CD4-positive, alpha-beta T cell (primary cell): ENCODE data around the gene USP17L28. TPM values are rescaled to one million over a fixed set of nuclear protein-coding genes. Genes with fewer than 3 reads are reported as not detected.
"Not testable (repeated sequence)": the region's sequence is repeated elsewhere in the genome, so short reads cannot be mapped to it uniquely, and the experiment has no call there.

Experiments used
- ATAC-seq: fragments of 200-7000 bp; cut with Tn5 transposase; one replicate; pipeline ENCODE4 v1.10.0; 2022; ENCODE audit warnings: mild to moderate bottlenecking; ENCODE audit not compliant: poor library complexity
- CTCF ChIA-PET: fragments of 350-600 bp; sonication (Branson Sonifier 250); formaldehyde crosslinking; loops from one replicate; lab custom pipeline; 2021; ENCODE audit warnings: antibody characterized with exemption, inconsistent platforms; lab: Charles Lee
- POLR2A ChIA-PET: fragments of 350-600 bp; sonication (Branson Sonifier 250); formaldehyde crosslinking; loops from one replicate; lab custom pipeline; 2021; ENCODE audit warnings: antibody characterized with exemption, inconsistent platforms; lab: Charles Lee
- DNase-seq, 14 experiments: peaks; one replicate each; pipeline ENCODE4 v3.0.0-alpha.2; 2013 to 2020; ENCODE audit warnings: mixed read lengths in 2 of 14
- H3K27ac ChIP-seq, 2 donors: one replicate each; pipeline versions ENCODE4 v1.5.1 to v1.7.0; 2013; ENCODE audit warnings: low read length in 2 of 2, low read depth in 1 of 2, mild to moderate bottlenecking in 1 of 2
- H3K27me3 ChIP-seq, 2 experiments: 1 replicate in 1 of 2; 2 replicates in 1 of 2; pipeline versions ENCODE4 v1.6.1 to v1.7.0; 2013; ENCODE audit warnings: low read length in 2 of 2, control low read depth in 1 of 2, mild to moderate bottlenecking in 1 of 2, moderate library complexity in 1 of 2; ENCODE audit not compliant: insufficient read depth in 2 of 2, control insufficient read depth in 1 of 2
- H3K36me3 ChIP-seq: one replicate; pipeline ENCODE4 v1.6.1; 2013; ENCODE audit warnings: low read length, control low read depth; ENCODE audit not compliant: insufficient read depth
- H3K4me1 ChIP-seq: one replicate; pipeline ENCODE4 v1.6.1; 2013; ENCODE audit warnings: low read length, control low read depth; ENCODE audit not compliant: insufficient read depth
- H3K4me3 ChIP-seq: one replicate; pipeline ENCODE4 v1.5.1; 2013; ENCODE audit warnings: mild to moderate bottlenecking, low read length, moderate library complexity
- H3K9me3 ChIP-seq, 2 experiments: 1 replicate in 1 of 2; 2 replicates in 1 of 2; pipeline versions ENCODE4 v1.6.1 to v1.7.0; 2013; ENCODE audit warnings: low read length in 2 of 2, mild to moderate bottlenecking in 2 of 2, control low read depth in 1 of 2, moderate library complexity in 1 of 2; ENCODE audit not compliant: control insufficient read depth in 1 of 2, insufficient read depth in 1 of 2
- H3K27ac Mint-ChIP-seq: one replicate; pipeline ENCODE4 v1.8.0; 2020; ENCODE audit warnings: mixed read lengths
- H3K27me3 Mint-ChIP-seq: one replicate; pipeline ENCODE4 v1.8.0; 2021; ENCODE audit warnings: mixed read lengths
- H3K36me3 Mint-ChIP-seq: one replicate; pipeline ENCODE4 v1.8.0; 2021; ENCODE audit warnings: low read depth, mixed read lengths
- H3K4me1 Mint-ChIP-seq: one replicate; pipeline ENCODE4 v1.8.0; 2021; ENCODE audit warnings: low read depth, mixed read lengths
- H3K4me3 Mint-ChIP-seq: one replicate; pipeline ENCODE4 v1.8.0; 2020; ENCODE audit warnings: mild to moderate bottlenecking, mixed read lengths
- H3K9me3 Mint-ChIP-seq: one replicate; pipeline ENCODE4 v1.8.0; 2020; ENCODE audit warnings: mixed read lengths
- CTCF ChIP-seq: fragments of 200-600 bp; IDR thresholded peaks from one replicate; pipeline ENCODE4 v1.8.0; 2022; ENCODE audit warnings: antibody characterized with exemption, mild to moderate bottlenecking
- intact Hi-C, 2 experiments: fragments of 100-400 bp; cut with DNase I in 1 of 2; cut with micrococcal nuclease in 1 of 2; formaldehyde crosslinking; loops; one replicate each; pipeline versions ENCODE4 v1.15.1 to v1.9.0; 2023 to 2025; cut with DNase I, micrococcal nuclease
- total RNA-seq, 174 experiments: library from RNA in 2 of 174; stranded (reverse) in 2 of 174; gene quantifications; one replicate each; pipeline ENCODE4 v1.2.3 and lab custom pipeline; 2021 to 2026

Gene USP17L28
- total RNA-seq, 2 experiments from 2014 or later = not detected

- H3K4me1 Mint-ChIP-seq, H3K27ac ChIP-seq, H3K36me3 Mint-ChIP-seq, H3K4me3 Mint-ChIP-seq, H3K36me3 ChIP-seq, H3K9me3 ChIP-seq, H3K27ac Mint-ChIP-seq, POLR2A ChIA-PET, intact Hi-C loops, CTCF ChIA-PET, H3K27me3 Mint-ChIP-seq, H3K4me3 ChIP-seq, H3K4me1 ChIP-seq, ATAC-seq, H3K9me3 Mint-ChIP-seq, H3K27me3 ChIP-seq: not testable (repeated sequence)
- DNase-seq = peak in 1 of 14 experiments; percentile 0
These were observed 2.2 kb downstream of the USP17L28 start for GRCh38 chr4:9350866-9351265.

- ATAC-seq, DNase-seq, POLR2A ChIA-PET, H3K27me3 Mint-ChIP-seq, H3K27ac Mint-ChIP-seq, H3K36me3 ChIP-seq, H3K4me1 ChIP-seq, H3K9me3 Mint-ChIP-seq, H3K4me3 ChIP-seq, H3K27me3 ChIP-seq, H3K4me3 Mint-ChIP-seq, H3K4me1 Mint-ChIP-seq, intact Hi-C loops, H3K36me3 Mint-ChIP-seq, H3K9me3 ChIP-seq, CTCF ChIA-PET, H3K27ac ChIP-seq: not testable (repeated sequence)
These were observed 4.6 kb downstream of the USP17L28 start, which contains the start of gene USP17L29 for GRCh38 chr4:9353338-9353737. TSS of gene USP17L29 (plus strand) at chr4:9353638. CDS start at chr4:9353638, 0 bp downstream.

- DNase-seq, H3K4me1 ChIP-seq, H3K9me3 Mint-ChIP-seq, H3K4me3 Mint-ChIP-seq, H3K27me3 ChIP-seq, intact Hi-C loops, H3K27ac ChIP-seq, CTCF ChIA-PET, H3K36me3 Mint-ChIP-seq, ATAC-seq, H3K27ac Mint-ChIP-seq, H3K4me3 ChIP-seq, H3K9me3 ChIP-seq, H3K4me1 Mint-ChIP-seq, H3K27me3 Mint-ChIP-seq, H3K36me3 ChIP-seq, POLR2A ChIA-PET: not testable (repeated sequence)
These were observed 14.1 kb downstream of the USP17L28 start, which contains the start of gene USP17L30 for GRCh38 chr4:9362829-9363228. TSS of gene USP17L30 (plus strand) at chr4:9363129. CDS start at chr4:9363129, 0 bp downstream.

- POLR2A ChIA-PET, H3K36me3 Mint-ChIP-seq, H3K4me3 ChIP-seq, H3K27me3 ChIP-seq, H3K4me1 ChIP-seq, H3K4me3 Mint-ChIP-seq, H3K27ac ChIP-seq, CTCF ChIA-PET, H3K4me1 Mint-ChIP-seq, H3K27ac Mint-ChIP-seq, H3K36me3 ChIP-seq, intact Hi-C loops, H3K27me3 Mint-ChIP-seq, H3K9me3 Mint-ChIP-seq, DNase-seq, ATAC-seq, H3K9me3 ChIP-seq: not testable (repeated sequence)
These were observed 31.2 kb downstream of the USP17L28 start for GRCh38 chr4:9379881-9380280.

- H3K9me3 Mint-ChIP-seq, POLR2A ChIA-PET, H3K36me3 Mint-ChIP-seq, H3K27me3 Mint-ChIP-seq, H3K4me1 Mint-ChIP-seq, H3K36me3 ChIP-seq, H3K4me1 ChIP-seq, H3K27me3 ChIP-seq, H3K9me3 ChIP-seq, ATAC-seq, intact Hi-C loops, H3K27ac Mint-ChIP-seq, H3K27ac ChIP-seq, CTCF ChIA-PET: not testable (repeated sequence)
- peak; percentile 70 for TF ChIP-seq CTCF
- peak overlapping the region; percentile 47 for H3K4me3 ChIP-seq
- H3K4me3 Mint-ChIP-seq = peak overlapping the region; percentile 1
- peak; percentile 2 to 61 (median 40) for DNase-seq
These were observed 32.4 kb downstream of the USP17L28 start for GRCh38 chr4:9381012-9381534.
